ENCODE results near the gene LGI1. TPM values are rescaled to one million over a fixed set of nuclear protein-coding genes. Genes with fewer than 3 reads are reported as not detected.

LGI1 gene
- total RNA-seq, 1 experiment from 2014 or later = not detected

Other genes starting within 250 kb of the LGI1 start
- gene FFAR4, start 191.3 kb upstream of the LGI1 start, total RNA-seq (2014; rRNA removed) = not detected in 2 replicates
- 0.17 and 0.32 TPM in 2 replicates for gene RBP4, start 156.7 kb upstream of the LGI1 start, total RNA-seq (2014; rRNA removed)
- not detected in 2 replicates for gene PDE6C, start 145.4 kb upstream of the LGI1 start, total RNA-seq (2014; rRNA removed)
- 6.9 and 7.7 TPM in 2 replicates for gene FRA10AC1, start 55.3 kb upstream of the LGI1 start, total RNA-seq (2014; rRNA removed)
- 5.1 and 6.4 TPM in 2 replicates for gene SLC35G1, start 136.0 kb downstream of the LGI1 start, total RNA-seq (2014; rRNA removed)
- gene PLCE1, start 236.0 kb downstream of the LGI1 start, total RNA-seq (2014; rRNA removed) = 5.4 and 6.7 TPM in 2 replicates